Spleen (tissue), 7 donors: ENCODE measurements around the gene SUPT5H.

Experiments used
- CTCF ChIP-seq, 11 experiments: fragments of 200-600 bp in 7 of 11; fragments of 450-650 bp in 4 of 11; sonication (generic) in 4 of 11; IDR thresholded peaks in 8 of 11; conservative IDR thresholded peaks in 3 of 11; 1 replicate in 7 of 11; 2 replicates in 4 of 11; pipeline versions ENCODE4 v1.4.0 to v1.8.0; 2016 to 2021; ENCODE audit warnings: antibody characterized with exemption in 11 of 11, inconsistent platforms in 4 of 11, mild to moderate bottlenecking in 1 of 11
- POLR2A ChIP-seq, 3 donors: fragments of 450-650 bp; IDR thresholded peaks; one replicate each; pipeline ENCODE4 v1.5.1; 2017; ENCODE audit warnings: antibody characterized with exemption in 3 of 3, mild to moderate bottlenecking in 1 of 3
- donor health status: DM: no; HTN: no; CAD: no; lungs with moderate emphysema.
- donor health status: DM: no; HTN: no; CAD: no.
- donor health status: DM: no; HTN: no; CAD: no.

GRCh38 chr19:39432677-39433025 lies 12.7 kb upstream of the SUPT5H start:
- TF ChIP-seq POLR2A (IDR thresholded peaks at IDR 0.05) = no peak
- no peak for TF ChIP-seq CTCF (IDR thresholded peaks at IDR 0.05 in 8 of 11, conservative IDR thresholded peaks at IDR 0.05 in 3 of 11)
